HepG2 (cell line): Measurements from ENCODE around the gene OVOL2. TPM values are rescaled to one million over a fixed set of nuclear protein-coding genes. Genes with fewer than 3 reads are reported as not detected.

Source experiments
- ARID5B ChIP-seq: IDR thresholded peaks from 2 replicates; pipeline ENCODE4 v1.4.0; 2020; ENCODE audit warnings: mild to moderate bottlenecking, missing genetic modification reagents
- DNMT3B ChIP-seq: conservative IDR thresholded peaks from 2 replicates; pipeline ENCODE4 v1.6.1; 2016; ENCODE audit warnings: missing biosample characterization, control low read depth
- FOXO1 ChIP-seq: sonication (generic); formaldehyde crosslinking; IDR thresholded peaks from 2 replicates; pipeline ENCODE4 v1.4.0; 2020; ENCODE audit warnings: missing genetic modification reagents
- HIVEP1 ChIP-seq: sonication (generic); formaldehyde crosslinking; IDR thresholded peaks from 2 replicates; pipeline ENCODE4 v1.4.0; 2020; ENCODE audit warnings: mild to moderate bottlenecking, missing genetic modification reagents
- KLF11 ChIP-seq: IDR thresholded peaks from 2 replicates; pipeline ENCODE4 v1.6.1; 2016; ENCODE audit warnings: missing compliant biosample characterization
- MED1 ChIP-seq: sonication (generic); formaldehyde crosslinking; IDR thresholded peaks from 2 replicates; pipeline ENCODE4 v1.4.0; 2020; ENCODE audit warnings: missing genetic modification reagents
- MED13 ChIP-seq: sonication (generic); formaldehyde crosslinking; IDR thresholded peaks from 2 replicates; pipeline ENCODE4 v1.5.0; 2020; ENCODE audit warnings: missing genetic modification reagents
- PRPF4 ChIP-seq: fragments of 200-400 bp; formaldehyde crosslinking; IDR thresholded peaks from 2 replicates; pipeline ENCODE4 v1.6.1; 2016; ENCODE audit warnings: low read length, low read depth; ENCODE audit not compliant: poor library complexity, severe bottlenecking
- PTBP1 ChIP-seq: fragments of 200-400 bp; formaldehyde crosslinking; IDR thresholded peaks from 2 replicates; pipeline ENCODE4 v1.6.1; 2018; ENCODE audit warnings: low read length, low read depth; ENCODE audit not compliant: poor library complexity, severe bottlenecking
- SCMH1 ChIP-seq: sonication (generic); formaldehyde crosslinking; IDR thresholded peaks from 2 replicates; pipeline ENCODE4 v1.9.0; 2021; ENCODE audit warnings: missing genetic modification reagents, mild to moderate bottlenecking, borderline replicate concordance
- SNAPC4 ChIP-seq: sonication (generic); formaldehyde crosslinking; IDR thresholded peaks from 2 replicates; pipeline ENCODE4 v1.4.0; 2020; ENCODE audit warnings: mild to moderate bottlenecking, missing genetic modification reagents
- SOX5 ChIP-seq: IDR thresholded peaks from 2 replicates; pipeline ENCODE4 v1.6.1; 2016; ENCODE audit warnings: borderline replicate concordance
- TARDBP ChIP-seq: sonication (generic); formaldehyde crosslinking; IDR thresholded peaks from 2 replicates; pipeline ENCODE4 v1.8.0; 2022; ENCODE audit warnings: mild to moderate bottlenecking, missing genetic modification reagents
- TERF1 ChIP-seq: sonication (generic); formaldehyde crosslinking; IDR thresholded peaks from 2 replicates; pipeline ENCODE4 v1.8.0; 2022; ENCODE audit warnings: mild to moderate bottlenecking, missing genetic modification reagents, moderate library complexity
- ZNF256 ChIP-seq: sonication (generic); formaldehyde crosslinking; conservative IDR thresholded peaks from 2 replicates; pipeline ENCODE4 v1.4.0; 2020; ENCODE audit warnings: missing genetic modification reagents
- ZNF446 ChIP-seq: sonication (generic); formaldehyde crosslinking; IDR thresholded peaks from 2 replicates; pipeline ENCODE4 v1.5.0; 2020; ENCODE audit warnings: mild to moderate bottlenecking, missing genetic modification reagents
- ZNF713 ChIP-seq: sonication (generic); formaldehyde crosslinking; IDR thresholded peaks from 2 replicates; pipeline ENCODE4 v1.4.0; 2020; ENCODE audit warnings: mild to moderate bottlenecking, missing genetic modification reagents
- polyA plus RNA-seq, 8 experiments: library from polyadenylated mRNA; depleted of rRNA in 3 of 8; stranded (reverse) in 7 of 8; unstranded in 1 of 8; fragments of >200 nt; fragmentation: Illumina TruSeq in 4 of 8; extraction: Trizol in 4 of 8; gene quantifications; 2 replicates each; pipeline versions ENCODE4 v1.2.1 to v1.2.3, GENCODE V29; 2011 to 2016; ENCODE audit warnings: low read depth in 4 of 8, missing spikeins in 1 of 8, mixed read lengths in 1 of 8; ENCODE audit not compliant: insufficient read depth in 1 of 8
- total RNA-seq, 5 experiments: library from RNA; depleted of rRNA; stranded (reverse); fragments of >200 nt; fragmentation: Illumina TruSeq; extraction: Trizol; gene quantifications; 2 replicates each; pipeline ENCODE4 v1.2.3, GENCODE V29; 2016; ENCODE audit warnings: low read depth in 1 of 5

OVOL2 gene
- total and polyA plus RNA-seq, 2 of the 13 experiments (the other 11 are each of a cell fraction or from before 2014, with no cell fraction given), result 0.20 to 0.31 TPM

GRCh38 chr20:18001131-18001921 lies 56.4 kb downstream of the OVOL2 start (continued):
- TF ChIP-seq ARID5B (CRISPR knock-in tag) (peak; percentile 69), SOX5 (CRISPR knock-in tag) (no peak), KLF11 (no peak), TERF1 (no peak), PTBP1 (no peak), FOXO1 (CRISPR knock-in tag) (no peak), DNMT3B (CRISPR knock-in tag) (no peak), SCMH1 (CRISPR knock-in tag) (no peak), PRPF4 (no peak), SNAPC4 (CRISPR knock-in tag) (no peak), MED1 (no peak), ZNF446 (no peak), HIVEP1 (CRISPR knock-in tag) (peak; percentile 41; the same call in 1 of the 2 replicates), TARDBP (CRISPR knock-in tag) (no peak), MED13 (no peak), ZNF256 (CRISPR knock-in tag) (no peak), ZNF713 (CRISPR knock-in tag) (no peak)
